Bronchial epithelial cell (primary cell): ENCODE data around the gene JADE3. TPM values are rescaled to one million over a fixed set of nuclear protein-coding genes. Genes with fewer than 3 reads are reported as not detected.

Experiments
- DNase-seq: peaks from one replicate; pipeline ENCODE4 v3.0.0-alpha.2; 2010; ENCODE audit warnings: low read depth
- FAIRE-seq: peaks from 2 replicates; lab custom pipeline; 2011; peaks lifted over from hg19 to GRCh38; lab: Jason Lieb, UNC
- H3K27me3 ChIP-seq: 2 replicates; pipeline ENCODE4 v1.5.1; 2011; ENCODE audit warnings: low read length; ENCODE audit not compliant: control insufficient read depth, insufficient read depth
- H3K36me3 ChIP-seq: 2 replicates; pipeline ENCODE4 v1.5.1; 2011; ENCODE audit warnings: low read length; ENCODE audit not compliant: control insufficient read depth, insufficient read depth
- H3K4me3 ChIP-seq: 2 replicates; pipeline ENCODE4 v1.5.1; 2011; ENCODE audit warnings: mild to moderate bottlenecking, low read depth, low read length, control low read depth
- CTCF ChIP-seq: IDR thresholded peaks from 2 replicates; pipeline ENCODE4 v1.5.1; 2011; ENCODE audit warnings: mild to moderate bottlenecking, moderate library complexity, low read length, control low read depth, inconsistent platforms; ENCODE audit not compliant: insufficient read depth, severe bottlenecking
- total RNA-seq: library from RNA; depleted of rRNA; stranded (reverse); fragments of >200 nt; gene quantifications from 2 replicates; pipeline ENCODE4 v1.2.1, GENCODE V29; 2014

The JADE3 gene
- total RNA-seq, 1 donor from 2014 or later, result 5.5 TPM

DNA sequence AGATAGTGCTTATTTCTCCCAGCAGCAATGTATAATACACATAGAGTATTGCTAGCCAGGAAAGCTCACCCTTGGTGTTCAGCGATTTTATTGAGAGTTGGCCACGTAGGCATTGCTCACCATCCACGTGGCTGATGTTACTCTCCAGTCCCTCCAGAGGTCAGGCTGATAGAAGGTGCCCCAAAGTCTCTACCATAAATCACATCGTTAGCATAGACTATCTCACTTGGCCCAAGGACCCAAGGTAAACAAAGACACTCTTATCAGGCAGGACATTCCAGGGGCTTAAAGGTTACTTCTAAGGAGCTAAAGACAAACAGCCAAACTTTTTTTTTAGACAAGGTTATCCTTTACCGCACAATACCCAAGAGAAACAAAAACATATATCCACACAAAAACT is 135.8 kb downstream of the JADE3 start:
- no peak overlapping the region for H3K4me3 ChIP-seq
- H3K36me3 ChIP-seq, result no peaks in the 10 kb centered on the region
- peak; percentile 9 for DNase-seq
- no peaks in the 10 kb centered on the region for H3K27me3 ChIP-seq
- no peak for FAIRE-seq
- TF ChIP-seq CTCF, result no peak

DNA sequence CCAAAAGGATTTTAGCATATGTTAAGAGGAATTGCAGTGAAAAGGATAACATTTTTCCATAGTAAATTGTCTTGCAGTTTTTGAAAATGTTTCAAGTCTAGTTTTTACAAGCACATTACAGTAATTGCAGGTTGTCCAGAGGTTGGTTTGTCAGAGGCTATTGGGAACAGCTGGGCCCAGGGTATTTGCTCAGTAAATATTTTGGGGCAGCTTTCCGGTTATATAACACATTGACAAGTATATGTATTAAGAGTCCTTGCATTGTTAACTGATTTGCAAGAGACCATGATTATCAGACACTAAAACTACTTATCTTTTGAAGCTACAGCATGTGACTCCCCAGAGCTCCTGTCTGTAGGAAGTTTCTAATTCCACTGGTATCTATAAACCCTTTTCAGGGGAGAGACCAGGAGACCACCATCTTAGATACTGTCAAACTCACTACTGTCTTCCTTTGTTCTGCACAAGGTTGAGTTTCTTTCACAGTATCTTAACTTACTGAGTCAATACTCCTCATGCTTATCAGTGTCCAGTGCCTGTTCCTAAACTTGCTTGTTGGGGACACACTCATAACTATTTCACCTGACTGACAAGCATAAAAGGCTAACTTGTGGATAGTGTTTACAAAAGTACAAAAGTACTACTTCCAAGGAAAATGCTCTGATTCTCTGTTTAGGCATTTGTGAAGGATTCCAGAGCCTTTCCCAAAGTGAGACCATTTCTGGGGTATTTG is 147.1 kb downstream of the JADE3 start:
- Histone ChIP-seq H3K4me3 (no peak overlapping the region), H3K27me3 (no peaks in the 10 kb centered on the region), H3K36me3 (no peaks in the 10 kb centered on the region)
- no peak for DNase-seq
- no peak for TF ChIP-seq CTCF
- no peak for FAIRE-seq

- H3K27me3 ChIP-seq, result no peaks in the 10 kb centered on the region
- no peaks in the 10 kb centered on the region for H3K36me3 ChIP-seq
- no peak for TF ChIP-seq CTCF
- FAIRE-seq, result no peak
- DNase-seq, result peak; percentile 43
- no peak overlapping the region for H3K4me3 ChIP-seq
Measured at GRCh38 chrX:47060708-47061107, 148.5 kb downstream of the JADE3 start.

- no peaks in the 10 kb centered on the region for H3K27me3 ChIP-seq
- H3K4me3 ChIP-seq, result no peak overlapping the region
- TF ChIP-seq CTCF, result no peak
- FAIRE-seq (no peak), DNase-seq (no peak)
- no peaks in the 10 kb centered on the region for H3K36me3 ChIP-seq
Measured at GRCh38 chrX:47061238-47061919, 149.2 kb downstream of the JADE3 start.

DNA sequence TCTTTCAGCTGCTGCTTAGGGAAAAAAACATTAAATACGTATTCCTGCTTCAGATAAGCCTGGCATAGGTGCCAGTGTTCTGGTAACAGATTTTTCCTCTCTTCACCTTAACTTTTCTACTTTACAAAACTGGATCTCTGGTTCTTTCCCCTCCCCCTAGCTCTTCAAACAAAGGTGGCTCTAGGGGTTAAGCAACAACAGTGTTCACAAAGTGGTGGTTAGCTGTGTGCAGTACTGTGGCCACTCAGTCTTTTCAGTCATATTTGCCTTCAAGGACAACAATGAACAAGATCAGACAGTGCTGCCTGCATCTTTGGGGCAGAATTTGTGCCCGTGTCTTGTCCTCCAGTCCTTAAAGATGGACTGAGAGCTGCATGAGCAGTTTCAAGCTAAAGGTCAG is 151.0 kb downstream of the JADE3 start:
- no peaks in the 10 kb centered on the region for H3K27me3 ChIP-seq
- H3K36me3 ChIP-seq, result no peaks in the 10 kb centered on the region
- no peak for DNase-seq
- TF ChIP-seq CTCF, result no peak
- no peak for FAIRE-seq
- H3K4me3 ChIP-seq, result no peak overlapping the region

DNA sequence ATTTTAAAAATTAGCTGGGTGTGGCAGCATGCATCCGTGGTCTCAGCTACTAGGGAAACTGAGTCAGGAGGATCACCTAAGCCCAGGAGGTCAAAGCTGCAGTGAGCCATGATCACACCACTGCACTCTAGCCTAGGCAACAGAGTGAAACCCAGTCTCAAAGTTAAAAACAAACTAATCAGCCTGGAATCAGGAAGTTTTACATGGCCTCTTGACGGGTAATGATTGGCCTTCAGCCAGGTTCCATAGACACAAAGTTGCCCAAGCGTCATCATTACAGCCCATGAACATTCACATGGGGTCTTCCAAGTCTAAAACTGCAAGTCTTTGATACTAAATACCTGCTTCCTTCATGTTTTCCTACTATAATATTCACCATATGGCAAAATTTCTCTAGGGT is 156.0 kb downstream of the JADE3 start:
- FAIRE-seq, result no peak
- no peak for TF ChIP-seq CTCF
- H3K4me3 ChIP-seq, result no peak overlapping the region
- no peak for DNase-seq
- H3K27me3 ChIP-seq, result no peaks in the 10 kb centered on the region
- H3K36me3 ChIP-seq, result no peaks in the 10 kb centered on the region
